GM10248 (cell line): Measurements from ENCODE around the gene PCYT1A.

ENCODE experiments used
- CTCF ChIA-PET: fragments of 300-600 bp; sonication (Branson Sonifier 250); formaldehyde crosslinking; extraction: SDS; loops from one replicate; lab custom pipeline; 2021; ENCODE audit warnings: antibody characterized with exemption; lab: Yijun Ruan, JAX
- POLR2A ChIA-PET: fragments of 350-650 bp; sonication (Branson Sonifier 250); formaldehyde crosslinking; extraction: SDS; loops from one replicate; lab custom pipeline; 2020; ENCODE audit warnings: antibody characterized with exemption; lab: Yijun Ruan, JAX
- DNase-seq: peaks from one replicate; pipeline ENCODE4 v3.0.0; 2012; ENCODE audit errors: extremely low spot score
- TF ChIP-seq, protein P1 (sequence below): IDR thresholded peaks from 2 replicates; pipeline ENCODE4 v1.5.1; 2012; ENCODE audit warnings: mild to moderate bottlenecking, low read depth; ENCODE audit errors: extremely low read depth, missing control alignments, control extremely low read depth

PCYT1A gene

DNA sequence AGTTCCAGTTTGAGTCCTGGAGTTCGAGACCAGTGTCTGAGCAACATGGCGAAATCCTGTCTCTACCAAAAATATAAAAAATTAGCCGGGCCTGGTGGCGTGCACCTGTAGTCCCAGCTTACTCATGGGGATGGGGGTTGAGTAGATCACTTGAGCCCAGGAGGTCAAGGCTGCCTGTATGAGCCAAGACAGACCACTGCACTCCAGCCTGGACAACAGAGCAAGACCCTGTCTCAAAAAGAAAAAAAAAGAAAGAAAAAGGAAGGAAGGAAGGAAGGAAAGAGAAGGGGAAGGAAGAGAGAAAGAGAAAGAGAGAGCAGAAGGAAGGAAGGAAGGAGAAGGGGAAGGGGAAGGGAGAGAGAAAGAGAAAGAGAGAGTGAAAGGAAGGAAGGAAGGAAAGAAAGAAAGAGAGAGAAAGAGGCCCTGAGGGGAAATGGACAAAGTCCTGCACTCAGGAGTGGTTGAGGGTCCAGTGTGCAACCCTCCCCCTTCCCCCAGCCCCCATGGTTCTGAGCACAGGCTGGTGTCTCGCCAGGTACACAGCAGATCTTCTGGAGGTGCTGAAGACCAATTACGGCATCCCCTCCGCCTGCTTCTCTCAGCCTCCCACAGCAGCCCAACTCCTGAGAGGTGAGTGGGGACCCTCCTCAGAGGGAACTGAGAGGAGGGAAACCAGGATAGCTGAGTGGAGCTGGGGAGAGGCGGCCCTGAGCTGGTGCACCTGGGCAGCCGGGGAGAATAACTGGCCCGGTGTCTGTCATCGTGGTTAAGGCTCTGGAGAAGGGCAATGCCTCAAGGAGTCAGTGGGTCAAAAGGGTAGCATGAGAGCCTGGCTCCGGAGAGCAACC, 70.0 kb downstream of the PCYT1A start:
- DNase-seq: no peak
- ChIA-PET CTCF (interaction anchor here (1.1 to 2.1 kb wide), 2 partner anchors 21 to 36 kb away, joined by 3 to 8 read pairs; no protein-coding TSS in a partner anchor), POLR2A (no interaction called here)
- TF ChIP-seq, protein P1, sequence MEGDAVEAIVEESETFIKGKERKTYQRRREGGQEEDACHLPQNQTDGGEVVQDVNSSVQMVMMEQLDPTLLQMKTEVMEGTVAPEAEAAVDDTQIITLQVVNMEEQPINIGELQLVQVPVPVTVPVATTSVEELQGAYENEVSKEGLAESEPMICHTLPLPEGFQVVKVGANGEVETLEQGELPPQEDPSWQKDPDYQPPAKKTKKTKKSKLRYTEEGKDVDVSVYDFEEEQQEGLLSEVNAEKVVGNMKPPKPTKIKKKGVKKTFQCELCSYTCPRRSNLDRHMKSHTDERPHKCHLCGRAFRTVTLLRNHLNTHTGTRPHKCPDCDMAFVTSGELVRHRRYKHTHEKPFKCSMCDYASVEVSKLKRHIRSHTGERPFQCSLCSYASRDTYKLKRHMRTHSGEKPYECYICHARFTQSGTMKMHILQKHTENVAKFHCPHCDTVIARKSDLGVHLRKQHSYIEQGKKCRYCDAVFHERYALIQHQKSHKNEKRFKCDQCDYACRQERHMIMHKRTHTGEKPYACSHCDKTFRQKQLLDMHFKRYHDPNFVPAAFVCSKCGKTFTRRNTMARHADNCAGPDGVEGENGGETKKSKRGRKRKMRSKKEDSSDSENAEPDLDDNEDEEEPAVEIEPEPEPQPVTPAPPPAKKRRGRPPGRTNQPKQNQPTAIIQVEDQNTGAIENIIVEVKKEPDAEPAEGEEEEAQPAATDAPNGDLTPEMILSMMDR: no peak

DNA sequence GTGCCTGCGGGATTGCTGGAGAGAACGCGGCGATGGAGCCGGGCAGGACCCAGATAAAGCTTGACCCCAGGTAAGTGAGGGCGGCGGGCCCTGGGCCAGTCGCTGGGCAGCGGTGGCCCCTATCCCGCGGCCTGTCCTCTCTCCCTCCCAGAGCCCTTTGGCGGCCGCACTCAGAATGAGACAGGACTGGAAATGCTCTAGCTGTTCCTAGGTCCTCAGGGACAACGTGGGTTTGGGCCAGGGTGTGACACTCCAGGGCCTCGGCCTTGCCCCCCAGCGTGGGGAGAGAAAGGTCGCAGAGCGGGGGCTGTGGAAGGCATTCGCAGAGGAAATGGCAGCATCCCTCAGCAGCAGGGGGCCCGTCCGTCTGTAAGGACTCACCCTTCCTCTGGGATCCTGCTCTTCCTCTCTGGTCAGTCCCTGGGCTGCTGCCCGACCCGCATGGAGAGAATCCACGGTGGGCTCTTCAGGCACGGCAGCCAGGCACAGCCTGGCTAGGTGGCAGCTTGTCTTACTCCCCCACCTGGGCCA, 70.8 kb downstream of the PCYT1A start:
- POLR2A ChIA-PET: no interaction called here
- TF ChIP-seq, protein P1: no peak
- no peak for DNase-seq
- CTCF ChIA-PET: no interaction called here

DNA sequence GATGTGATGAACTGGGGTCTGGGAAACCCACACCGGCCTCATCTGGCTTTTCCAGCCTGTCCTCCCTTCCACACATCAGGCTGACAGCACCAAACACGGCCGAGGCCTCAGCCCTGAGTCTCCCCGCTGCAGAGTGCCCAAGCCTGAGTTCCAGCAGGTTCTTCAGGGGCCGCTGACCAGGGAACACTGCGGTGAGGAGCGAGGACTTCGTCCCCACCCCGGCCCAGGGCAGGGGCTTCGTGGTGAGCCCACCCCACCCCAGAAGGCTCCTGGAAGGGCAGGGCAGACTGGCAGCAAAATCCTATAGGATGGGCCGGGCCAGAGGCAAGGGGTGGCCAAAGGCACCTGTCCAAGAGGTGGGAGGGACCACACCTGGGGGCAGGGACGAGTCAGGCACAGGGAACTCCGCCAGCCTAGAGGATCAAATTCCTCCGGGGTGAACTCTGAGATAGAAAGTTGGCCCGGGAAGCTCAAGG, 71.4 kb downstream of the PCYT1A start, which contains the start of gene SLC51A:
Gene SLC51A (plus strand): TSS at position 446 of the 476 bp plus-strand sequence. CDS start 179 bp downstream, outside the sequence.
- ChIA-PET POLR2A (interaction anchor here (0.6 kb wide), 1 partner anchor 11 kb away, joined by 4 read pairs; no protein-coding TSS in a partner anchor), CTCF (interaction anchor here (0.8 kb wide), 1 partner anchor 20 kb away, joined by 3 read pairs; no protein-coding TSS in a partner anchor)
- no peak for DNase-seq
- TF ChIP-seq, protein P1: no peak

DNA sequence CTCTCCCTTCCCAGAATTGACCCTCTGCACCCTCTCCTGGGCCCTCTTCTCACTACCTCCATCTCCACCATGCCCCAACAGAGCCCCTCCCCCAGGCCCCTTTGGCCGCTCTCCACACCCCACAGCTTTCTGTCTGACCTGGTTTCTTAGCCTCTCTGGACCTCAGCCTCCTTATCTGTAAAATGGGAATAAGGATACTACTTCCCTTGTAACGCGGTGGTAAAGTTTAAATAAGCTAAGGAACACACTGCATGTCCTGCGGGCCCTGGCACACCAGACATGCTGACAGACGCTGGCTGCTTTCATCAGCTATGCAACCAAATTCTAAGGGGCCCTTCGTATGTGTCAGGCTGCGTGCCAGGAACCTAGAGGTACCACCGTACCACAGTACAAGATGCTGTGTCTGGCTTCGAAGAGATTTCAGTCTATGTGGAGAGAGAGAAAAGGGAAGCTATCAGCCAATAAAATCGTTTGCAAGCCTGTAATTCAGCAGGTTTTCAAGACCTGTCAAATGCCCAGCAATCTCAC, 72.0 kb downstream of the PCYT1A start:
- POLR2A ChIA-PET: interaction anchor here (0.6 kb wide), 1 partner anchor 11 kb away, joined by 4 read pairs; no protein-coding TSS in a partner anchor
- DNase-seq: no peak
- CTCF ChIA-PET: interaction anchor here (0.8 to 1.6 kb wide), 2 partner anchors 19 kb away, joined by 3 to 4 read pairs; no protein-coding TSS in a partner anchor
- TF ChIP-seq, protein P1: no peak

DNA sequence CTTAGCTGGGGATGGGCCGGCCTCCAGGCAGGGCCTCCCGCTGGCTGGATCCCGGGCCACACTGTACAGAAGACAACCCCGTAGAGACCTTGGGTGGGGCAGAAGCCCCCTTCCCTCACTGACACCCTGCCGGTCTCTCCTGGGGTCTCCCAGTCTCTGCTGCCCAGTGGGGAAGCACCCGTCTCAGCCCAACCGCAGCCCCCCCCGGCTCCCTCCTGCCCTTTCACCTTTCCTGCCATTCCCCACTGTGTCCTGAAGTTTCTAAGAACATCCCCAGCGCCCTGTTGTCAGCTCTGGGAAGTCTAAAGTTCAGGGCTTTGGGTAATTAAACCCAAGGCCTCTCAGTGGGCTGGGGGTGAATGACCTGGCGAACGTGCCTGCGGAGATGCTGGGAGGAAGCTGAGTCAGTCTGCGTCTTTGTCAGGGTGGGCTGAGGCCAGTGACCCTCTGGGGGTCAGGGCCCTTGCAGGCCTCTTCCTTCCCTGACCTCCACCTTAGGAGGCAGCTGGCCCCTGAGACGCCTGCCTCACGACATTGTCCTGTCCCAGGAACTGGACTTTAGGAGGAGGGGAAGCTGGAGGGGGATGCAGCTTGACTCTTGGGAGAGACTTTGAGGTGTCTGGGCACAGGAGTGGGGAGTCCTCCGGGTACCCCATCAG, 72.6 kb downstream of the PCYT1A start:
- ChIA-PET CTCF (interaction anchor here (1.6 kb wide), 1 partner anchor 20 kb away, joined by 4 read pairs; no protein-coding TSS in a partner anchor), POLR2A (no interaction called here)
- DNase-seq: no peak
- TF ChIP-seq, protein P1: no peak
